ENCODE measurements around the gene LRIG1.

The LRIG1 gene, protein sequence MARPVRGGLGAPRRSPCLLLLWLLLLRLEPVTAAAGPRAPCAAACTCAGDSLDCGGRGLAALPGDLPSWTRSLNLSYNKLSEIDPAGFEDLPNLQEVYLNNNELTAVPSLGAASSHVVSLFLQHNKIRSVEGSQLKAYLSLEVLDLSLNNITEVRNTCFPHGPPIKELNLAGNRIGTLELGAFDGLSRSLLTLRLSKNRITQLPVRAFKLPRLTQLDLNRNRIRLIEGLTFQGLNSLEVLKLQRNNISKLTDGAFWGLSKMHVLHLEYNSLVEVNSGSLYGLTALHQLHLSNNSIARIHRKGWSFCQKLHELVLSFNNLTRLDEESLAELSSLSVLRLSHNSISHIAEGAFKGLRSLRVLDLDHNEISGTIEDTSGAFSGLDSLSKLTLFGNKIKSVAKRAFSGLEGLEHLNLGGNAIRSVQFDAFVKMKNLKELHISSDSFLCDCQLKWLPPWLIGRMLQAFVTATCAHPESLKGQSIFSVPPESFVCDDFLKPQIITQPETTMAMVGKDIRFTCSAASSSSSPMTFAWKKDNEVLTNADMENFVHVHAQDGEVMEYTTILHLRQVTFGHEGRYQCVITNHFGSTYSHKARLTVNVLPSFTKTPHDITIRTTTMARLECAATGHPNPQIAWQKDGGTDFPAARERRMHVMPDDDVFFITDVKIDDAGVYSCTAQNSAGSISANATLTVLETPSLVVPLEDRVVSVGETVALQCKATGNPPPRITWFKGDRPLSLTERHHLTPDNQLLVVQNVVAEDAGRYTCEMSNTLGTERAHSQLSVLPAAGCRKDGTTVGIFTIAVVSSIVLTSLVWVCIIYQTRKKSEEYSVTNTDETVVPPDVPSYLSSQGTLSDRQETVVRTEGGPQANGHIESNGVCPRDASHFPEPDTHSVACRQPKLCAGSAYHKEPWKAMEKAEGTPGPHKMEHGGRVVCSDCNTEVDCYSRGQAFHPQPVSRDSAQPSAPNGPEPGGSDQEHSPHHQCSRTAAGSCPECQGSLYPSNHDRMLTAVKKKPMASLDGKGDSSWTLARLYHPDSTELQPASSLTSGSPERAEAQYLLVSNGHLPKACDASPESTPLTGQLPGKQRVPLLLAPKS

DNA sequence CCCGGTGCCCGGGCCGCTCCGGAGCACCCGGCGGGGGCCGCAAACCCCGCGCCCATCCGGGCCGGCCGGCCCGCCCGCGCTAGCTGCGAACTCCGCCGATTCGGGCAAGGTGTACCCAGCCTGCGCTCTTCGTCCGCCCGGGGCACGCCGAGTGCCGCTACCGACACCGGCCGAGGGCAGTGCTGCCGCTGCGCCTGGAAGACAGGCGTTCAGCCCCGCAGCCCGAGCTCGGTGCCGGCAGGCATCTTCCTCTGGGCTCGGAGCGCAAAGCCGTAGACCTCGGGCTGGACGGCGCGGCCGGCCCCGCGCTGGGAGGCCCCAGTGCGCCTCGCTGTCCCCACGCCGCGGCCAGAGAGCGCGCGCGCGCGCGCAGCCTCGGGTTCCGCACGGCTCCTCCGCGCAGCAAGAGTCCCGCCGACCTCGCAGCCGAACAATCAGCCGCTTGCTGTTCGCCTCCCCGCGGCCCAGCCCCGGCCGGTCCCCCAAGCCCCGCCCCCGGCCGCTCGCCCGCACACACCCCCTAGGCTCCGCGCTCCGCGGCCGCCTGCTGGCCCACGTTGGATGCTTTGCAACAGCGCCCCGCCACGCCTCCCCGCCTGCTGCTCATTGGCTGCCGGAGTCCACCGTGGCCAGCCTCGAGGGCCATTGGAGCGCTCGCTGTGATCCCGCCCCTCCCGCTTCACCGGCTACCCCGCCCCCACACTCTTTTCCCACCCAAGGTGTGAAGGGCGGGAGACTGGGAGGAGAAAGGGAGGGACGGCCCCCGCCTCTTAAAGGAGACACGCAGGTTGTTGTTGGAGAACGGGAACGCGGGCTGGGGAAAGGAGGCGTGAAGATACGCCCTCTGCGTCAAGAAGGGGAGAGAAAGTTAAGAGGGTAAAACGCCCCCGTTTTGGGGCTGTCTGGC is at the start of gene LRIG1:
LRIG1 (minus strand) TSS at position 447 of the 907 bp plus-strand sequence. CDS start 615 bp downstream, outside the sequence.
- peak; percentile 93 to 97 (median 95) for DNase-seq

DNA sequence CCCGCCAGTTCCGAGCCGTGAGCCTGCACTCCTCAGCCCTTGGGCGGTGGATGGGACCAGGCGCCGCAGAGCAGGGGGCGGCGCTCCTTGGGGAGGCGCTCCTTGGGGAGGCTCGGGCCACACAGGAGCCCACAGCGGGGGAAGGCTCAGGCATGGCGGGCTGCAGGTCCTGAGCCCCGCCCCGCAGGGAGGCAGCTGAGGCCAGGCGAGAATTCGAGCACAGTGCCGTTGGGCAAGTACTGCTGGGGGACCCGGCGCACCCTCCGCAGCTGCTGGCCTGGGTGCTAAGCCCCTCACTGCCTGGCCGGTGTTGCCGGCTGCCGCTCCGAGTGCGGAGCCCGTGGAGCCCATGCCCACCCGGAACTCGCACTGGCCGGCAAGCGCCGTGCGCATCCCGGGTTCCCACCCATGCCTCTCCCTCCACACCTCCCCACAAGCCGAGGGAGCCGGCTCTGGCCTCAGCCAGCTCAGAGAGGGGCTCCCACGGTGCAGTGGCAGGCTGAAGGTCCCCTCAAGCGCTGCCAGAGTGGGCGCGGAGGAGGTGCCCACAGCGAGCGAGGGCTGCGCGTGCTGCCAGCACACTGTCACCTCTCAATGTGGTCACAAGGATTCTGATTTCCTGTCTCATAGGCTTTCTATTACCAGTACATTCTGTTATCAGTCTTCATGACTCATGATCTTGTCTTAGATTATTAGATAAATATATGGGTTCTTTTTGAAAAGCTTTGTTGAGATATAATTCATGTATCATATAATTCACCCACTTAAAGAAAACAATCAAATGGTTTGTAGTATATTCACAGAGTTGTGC is 44.0 kb upstream of the LRIG1 start:
- DNase-seq = no peak

DNA sequence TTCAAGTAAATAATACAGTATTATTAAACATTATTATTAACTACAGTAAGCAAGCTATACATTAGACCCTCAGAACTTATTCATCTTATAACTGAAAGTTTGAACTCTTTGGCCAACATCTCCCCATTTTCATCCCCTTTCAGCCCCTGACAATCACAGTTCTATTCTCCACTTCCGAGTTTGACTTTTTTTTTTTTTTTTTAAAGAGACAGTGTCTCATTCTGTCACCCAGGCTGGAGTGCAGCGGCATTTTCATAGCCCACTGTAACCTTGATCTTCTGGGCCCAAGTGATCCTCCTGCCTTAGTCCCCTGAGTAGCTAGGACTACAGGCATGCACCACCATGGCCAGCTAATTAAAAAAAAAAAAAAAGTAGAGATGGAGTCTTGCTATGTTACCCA is 41.3 kb upstream of the LRIG1 start:
- no peak for DNase-seq

DNA sequence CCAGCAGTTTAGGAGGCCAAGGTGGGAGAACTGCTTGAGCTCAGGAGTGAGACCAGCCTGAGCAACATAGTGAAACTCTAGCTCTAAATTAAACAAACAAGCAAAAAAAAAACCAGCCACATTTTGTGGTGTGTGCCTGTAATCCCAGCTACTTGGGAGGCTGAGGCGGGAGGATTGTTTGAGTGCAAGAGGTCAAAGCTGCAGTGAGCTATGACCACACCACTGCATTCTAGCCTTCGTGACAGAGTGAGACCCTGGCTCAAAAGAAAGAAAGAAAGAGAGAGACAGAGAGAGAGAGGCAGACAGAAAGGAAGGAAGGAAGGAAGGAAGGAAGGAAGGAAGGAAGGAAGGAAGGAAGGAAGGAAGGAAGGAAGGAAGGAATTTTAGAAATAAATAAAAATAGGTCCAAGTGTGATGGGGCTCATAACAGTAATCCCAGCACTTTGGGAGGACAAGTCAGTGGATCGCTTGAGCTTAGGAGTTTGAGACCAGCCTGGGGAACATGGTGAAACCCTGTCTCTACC is 38.7 kb upstream of the LRIG1 start:
- no peak for DNase-seq

DNA sequence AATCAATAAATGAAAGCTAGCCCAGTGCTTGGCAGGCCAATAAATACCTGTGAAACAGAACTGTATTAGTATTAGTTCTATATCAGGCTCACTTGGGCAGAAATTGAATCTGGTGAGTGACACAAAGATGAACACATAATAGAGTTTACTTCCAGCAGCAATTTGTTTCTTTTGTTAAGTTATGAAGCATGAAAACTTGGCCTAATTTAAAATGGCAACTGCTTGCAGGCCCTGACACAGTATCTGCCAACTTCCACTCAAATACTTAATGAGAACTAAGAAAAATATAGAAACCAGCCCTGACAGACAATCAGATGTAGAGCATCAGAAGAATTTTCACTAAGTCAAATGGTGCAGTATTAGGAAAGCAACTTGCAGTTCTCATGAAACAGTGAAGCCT is 37.6 kb upstream of the LRIG1 start:
- no peak for DNase-seq

DNA sequence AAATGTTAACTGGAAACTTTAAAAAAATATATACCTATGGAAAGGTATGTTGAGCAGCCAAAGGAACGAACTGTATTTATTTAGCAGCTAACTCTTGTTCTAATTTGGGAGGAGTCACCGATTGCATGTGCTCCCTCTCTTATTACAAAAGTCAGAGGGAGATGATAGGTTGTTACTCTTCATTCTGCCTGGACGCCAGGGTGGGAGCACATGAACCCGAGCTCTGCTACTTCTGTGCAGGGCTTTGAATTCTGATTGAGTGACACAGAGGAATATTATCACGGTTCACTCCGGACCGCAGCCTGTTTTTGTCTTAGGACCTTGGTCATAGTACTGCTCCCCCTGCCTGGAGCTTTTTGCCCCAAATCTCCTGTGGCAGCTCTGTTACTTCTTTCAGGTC is 36.9 kb upstream of the LRIG1 start:
- no peak for DNase-seq

DNA sequence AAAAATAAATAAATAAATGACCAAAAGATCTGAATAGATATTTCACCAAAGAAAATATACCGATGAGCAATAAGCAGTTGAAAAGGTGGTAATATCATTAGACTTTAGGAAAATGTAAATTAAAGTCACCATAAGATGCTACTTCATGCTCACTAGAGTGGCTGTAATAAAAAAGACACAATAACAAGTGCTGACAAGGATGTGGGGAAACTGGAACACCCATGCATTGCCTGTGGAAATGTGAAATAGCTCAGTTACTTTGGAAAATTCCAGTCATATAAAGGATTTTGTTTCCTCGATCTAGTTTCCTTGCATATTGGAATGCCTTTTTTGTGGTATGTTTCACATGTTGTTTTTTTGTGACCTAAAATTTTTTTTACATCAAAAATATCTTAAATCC is 36.0 kb upstream of the LRIG1 start:
- no peak for DNase-seq

DNA sequence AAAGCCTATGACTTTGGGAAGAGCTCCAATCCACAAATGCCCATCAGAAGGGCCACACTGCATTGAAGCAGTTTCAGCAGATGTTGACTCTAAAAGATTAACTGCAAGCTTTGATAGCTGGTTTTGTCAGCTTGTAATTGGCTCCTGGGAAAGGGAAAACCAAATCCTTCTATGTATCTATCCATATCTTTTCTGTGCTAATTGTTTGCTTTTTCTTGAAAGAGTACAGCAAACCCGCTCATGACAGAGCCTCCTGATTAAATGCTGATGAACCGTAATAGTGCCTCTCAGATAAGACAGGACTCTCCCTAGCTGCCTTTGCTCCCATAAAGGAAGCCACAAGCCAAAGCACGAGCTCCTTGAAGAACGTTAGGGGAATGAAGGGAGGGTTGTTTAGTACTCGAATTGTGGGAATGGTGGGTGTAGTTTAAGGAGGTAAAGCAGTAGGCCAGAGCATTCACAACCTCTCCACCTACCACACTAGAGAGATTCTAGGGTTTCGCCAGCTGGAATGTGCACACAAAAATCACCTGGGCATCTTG is 33.6 kb upstream of the LRIG1 start:
- no peak for DNase-seq

DNA sequence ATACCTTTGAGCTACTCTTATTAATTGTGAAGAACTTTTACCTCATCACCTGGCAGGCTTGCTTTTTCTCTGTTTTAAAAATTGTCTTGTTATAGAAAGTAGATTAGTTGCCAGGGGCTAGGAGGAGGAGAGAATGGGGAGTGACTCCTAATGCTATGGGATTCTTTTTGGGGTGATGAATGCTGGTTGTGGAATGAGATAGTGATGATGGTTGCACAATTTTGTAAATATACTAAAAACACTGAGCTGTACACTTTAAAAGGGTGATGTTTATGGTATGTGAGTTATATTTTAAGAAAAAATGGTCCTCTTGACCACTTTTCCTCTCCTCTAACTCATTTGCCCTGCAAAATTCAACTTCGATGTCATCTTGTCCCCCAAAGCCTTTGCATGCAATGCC is 31.8 kb upstream of the LRIG1 start:
- no peak for DNase-seq

DNA sequence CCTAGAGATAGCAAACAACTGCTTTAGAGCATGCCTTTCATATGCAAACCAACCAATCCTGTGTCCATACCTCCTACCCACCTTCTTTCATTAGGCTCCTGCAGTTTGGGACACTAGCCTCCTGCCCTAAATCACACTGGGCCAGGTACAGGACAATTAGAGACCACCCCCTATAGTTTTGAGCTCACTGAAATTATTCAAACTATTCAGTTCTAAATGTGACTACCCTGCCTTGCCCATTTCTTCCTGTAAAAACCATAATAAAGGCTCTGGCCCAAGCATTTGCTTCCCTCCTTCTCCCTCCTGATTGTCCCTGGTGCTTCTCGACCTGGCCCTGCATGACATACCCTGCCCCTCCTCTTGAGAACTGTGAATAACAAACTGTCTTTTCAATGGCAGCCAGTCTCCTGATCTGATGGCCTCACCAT is 31.4 kb upstream of the LRIG1 start:
- DNase-seq = no peak

DNA sequence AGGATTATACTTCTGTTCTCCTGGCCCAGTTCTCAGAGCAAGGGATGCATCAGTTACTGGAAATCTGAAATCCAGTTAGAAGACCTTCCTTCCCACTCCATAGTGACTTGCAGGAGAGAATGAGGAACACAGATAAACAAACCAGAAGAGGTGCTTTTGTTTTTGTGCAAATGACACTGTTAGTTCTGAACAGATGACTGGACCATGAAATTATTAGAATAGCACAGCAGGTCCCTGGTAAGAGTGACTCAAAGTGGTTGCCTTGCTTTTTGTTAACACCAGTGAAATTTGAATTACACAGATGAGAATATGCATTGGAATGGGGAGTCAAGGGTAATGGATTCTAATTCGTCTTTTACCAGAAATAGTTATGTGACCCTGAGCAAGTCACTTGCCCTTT is 30.4 kb upstream of the LRIG1 start:
- no peak for DNase-seq

DNA sequence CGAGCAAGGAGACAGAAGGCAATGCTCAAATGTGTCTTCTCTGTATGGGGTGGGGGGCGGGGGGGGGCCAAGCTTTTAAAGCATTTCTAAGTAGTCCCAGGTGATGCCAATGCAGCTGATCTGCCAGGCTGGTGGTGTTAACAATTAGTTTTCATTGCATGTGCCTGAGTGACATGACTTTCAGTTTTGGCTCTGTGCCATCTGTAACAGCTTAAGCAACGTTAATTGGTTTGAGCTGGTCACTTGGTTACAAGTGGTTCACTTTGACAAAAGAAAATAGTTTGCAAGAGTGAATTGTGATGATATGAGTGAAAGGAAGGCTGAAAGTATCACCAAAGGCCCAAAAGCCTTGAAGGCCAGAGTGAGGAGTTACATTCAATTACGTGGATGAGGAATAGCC is 26.4 kb upstream of the LRIG1 start:
- peak in 2 of 3 experiments; percentile 12 to 76 for DNase-seq

DNA sequence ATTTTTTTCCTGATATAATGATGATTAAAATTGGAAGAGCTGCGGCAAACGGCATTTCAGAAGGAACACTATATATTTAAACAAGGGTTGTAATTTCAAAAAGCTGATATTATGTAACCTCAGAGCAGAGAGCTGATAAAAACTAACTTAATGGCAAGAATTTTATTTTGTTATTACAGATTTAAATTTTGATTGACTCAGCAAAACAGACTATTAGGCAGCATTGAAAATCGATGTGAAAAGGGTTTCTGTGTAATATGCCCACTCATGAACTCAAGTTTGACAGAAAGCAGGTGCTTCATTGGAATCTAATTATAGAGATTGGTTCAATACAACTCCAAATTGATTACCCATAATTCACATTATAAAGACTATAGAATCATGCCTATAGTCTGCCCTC is 24.9 kb upstream of the LRIG1 start:
- DNase-seq = no peak

DNA sequence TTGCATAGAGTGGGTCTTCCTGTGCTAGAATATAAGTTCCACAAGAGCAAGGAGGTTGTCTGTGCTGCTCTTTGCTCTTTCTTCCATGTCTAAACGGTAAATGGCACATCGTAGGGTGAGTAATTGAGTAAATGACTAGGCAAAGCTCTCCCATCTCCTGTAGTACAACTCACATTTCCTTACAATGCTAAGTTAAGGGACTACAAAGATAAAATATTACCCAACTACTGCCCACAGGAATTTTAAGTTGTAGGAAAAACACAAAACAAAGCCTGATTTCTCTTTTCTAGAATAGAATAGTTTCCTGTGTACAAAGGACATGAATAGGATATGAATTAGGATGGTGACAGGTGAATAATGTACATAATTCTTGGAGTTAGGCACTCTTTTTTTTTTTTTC is 19.9 kb upstream of the LRIG1 start:
- DNase-seq = no peak

DNA sequence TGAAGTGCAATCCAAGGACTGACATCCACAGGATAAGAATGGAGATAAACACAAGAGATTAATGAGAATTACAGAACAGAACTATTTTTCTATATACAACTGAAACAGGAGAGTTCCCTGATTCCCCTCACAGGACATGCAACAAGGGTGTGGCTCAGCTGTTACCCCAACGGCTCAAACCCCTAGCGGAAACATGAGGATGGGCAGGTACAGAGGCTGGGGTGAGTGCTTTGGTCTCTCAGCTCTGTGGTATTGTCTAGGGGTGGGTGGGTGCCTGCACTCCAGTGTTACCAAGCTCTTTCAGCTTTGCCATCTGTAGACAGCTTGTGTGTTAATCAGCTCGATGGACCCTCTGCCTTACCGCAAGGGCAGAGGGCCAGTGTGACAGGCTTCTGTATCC is 17.8 kb upstream of the LRIG1 start:
- no peak for DNase-seq

DNA sequence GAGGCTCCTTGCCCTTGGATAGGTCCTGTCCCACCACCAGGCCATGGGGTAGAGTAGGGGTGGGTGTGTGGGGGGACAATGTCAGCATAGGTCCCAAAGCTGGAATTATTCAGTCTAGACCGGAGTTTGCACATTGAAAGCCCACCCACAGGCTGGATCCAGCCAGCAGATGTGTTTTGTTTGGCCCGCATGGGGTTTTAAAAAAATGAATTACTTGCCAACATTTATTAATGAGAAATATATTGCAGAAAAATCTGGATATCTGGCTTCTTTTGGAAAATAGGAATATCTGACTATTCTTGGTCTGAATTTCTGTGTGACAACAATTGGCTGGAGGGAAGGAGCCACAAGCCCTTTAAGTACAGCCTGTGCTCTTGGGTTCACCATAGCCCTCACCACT is 17.3 kb upstream of the LRIG1 start:
- DNase-seq = no peak

DNA sequence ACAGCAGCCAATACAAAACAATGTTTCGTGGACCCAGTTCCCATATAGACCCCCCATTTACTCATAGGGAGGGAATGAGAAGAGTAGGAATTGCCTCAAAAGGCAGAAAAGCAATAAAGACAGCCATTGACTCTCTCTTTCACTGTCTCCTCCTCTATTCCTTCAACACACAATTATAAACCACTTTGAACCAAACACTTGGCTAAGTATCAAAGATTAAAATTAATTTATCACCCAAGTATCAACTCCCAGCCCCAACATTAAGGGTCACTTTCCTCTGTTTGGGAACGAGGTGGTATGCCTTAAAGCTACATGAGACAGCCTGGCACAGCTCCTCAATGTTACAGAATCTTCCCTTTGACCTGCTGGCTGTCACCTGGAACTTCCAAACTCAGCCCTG is 16.4 kb upstream of the LRIG1 start:
- DNase-seq = no peak

DNA sequence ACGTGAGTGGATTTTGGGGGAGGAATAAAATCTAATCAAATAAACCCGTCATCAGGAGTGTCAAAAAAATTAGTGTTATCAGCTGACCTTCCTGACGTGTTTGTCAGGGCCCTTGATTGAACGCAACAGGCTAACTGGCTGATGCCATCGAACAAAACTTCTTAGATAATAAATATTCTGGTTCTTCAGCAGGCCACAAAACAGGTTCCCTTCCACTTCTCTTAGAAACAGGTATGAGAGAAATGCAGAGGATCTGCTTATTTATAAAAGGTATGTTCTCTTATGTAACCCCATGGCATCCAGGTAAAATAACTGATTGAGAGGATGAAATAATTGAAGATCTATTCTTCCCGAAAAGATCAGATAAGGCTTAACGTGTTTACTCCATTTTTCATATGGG is 7.6 kb upstream of the LRIG1 start:
- DNase-seq = no peak

DNA sequence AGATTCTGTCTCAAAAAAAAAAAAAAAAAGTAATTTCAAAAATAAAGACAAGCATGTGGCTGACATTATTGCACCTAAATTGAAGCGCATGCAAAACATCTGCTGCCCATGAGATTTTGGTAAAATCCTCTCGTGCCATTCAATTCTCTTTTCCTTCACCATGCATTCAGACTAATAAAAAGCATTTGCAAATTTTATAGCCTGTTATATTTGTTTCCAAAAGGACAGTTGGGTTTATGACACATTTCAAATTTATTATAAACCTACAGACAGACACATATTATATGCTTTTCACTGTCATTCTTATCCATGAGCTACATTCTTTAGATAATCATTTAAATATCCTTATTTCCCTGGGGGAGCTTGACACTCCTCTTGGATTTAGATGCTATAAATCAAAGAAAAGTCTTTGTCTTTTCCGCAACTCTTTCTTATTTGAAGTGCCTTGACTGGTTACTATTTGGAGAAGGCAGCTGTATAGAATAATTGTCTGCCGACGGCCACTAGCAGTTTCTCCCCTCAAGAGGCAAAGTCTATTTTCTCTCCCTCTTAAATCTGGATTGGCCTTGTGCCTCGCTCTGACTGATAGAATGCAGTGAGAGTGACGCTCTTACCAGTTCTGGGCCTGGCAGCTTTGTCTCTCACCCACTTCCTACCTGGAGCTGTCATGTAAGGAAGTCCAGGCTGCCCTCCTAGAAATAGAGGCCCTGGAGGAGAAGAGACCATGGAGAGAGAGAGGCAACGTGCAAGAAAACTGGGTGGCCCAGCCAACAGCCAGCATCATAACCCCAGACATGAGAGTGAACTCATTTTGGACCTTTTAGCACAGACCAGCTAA is 6.8 kb upstream of the LRIG1 start:
- DNase-seq = peak in 2 of 3 experiments; percentile 9 to 42

DNA sequence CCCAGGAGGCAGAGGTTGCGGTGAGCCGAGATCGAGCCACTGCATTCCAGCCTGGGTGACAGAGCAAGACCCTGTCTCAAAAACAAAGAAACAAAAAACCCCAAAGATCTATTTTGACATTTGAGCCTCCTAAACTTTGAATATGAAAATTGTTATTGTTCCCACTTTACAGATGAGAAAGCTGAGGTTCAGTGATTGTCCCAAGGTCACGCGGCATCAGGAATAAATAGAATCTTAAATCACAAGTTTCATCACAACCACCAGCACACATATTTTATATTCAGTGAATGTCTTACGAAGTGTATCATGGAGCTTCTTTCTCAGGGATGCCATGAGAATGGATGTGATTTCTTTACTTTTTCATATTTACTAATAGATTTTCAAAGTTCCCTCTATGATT is 5.3 kb upstream of the LRIG1 start:
- DNase-seq = no peak

Data from NCI-H1417 (cell line).